ENCODE measurements around the gene ZNF618.

Gene ZNF618

GRCh38 chr9:114029311-114030170 lies 153.4 kb downstream of the ZNF618 start:
- CTCF ChIA-PET: no interaction called here
- no peaks in the 10 kb centered on the region for H3K27me3 ChIP-seq (replicated peaks in 2 of 5; ENCODE audit: control insufficient read depth in 4 of 5, insufficient read depth in 5 of 5, low read length in 4 of 5)
- peaks cover 0 to 1% (median 0%) of the 10 kb centered on the region in 5 experiments for H3K9me3 ChIP-seq (ENCODE audit: control extremely low read depth in 1 of 5, control insufficient read depth in 4 of 5, insufficient read depth in 2 of 5, low read depth in 1 of 5, low read length in 4 of 5)
- H3K36me3 ChIP-seq (ENCODE audit: control insufficient read depth in 4 of 4, insufficient read depth in 4 of 4, low read length in 3 of 4): peaks cover 8 to 59% (median 28%) of the 10 kb centered on the region in 4 experiments
- H3K27ac ChIP-seq (ENCODE audit: insufficient read depth in 1 of 2, low read depth in 1 of 2, low read length in 2 of 2, poor library complexity in 1 of 2, severe bottlenecking in 2 of 2): no peak overlapping the region
- H3K4me3 ChIP-seq (ENCODE audit: control insufficient read depth in 1 of 7, extremely low read depth in 1 of 7, insufficient read depth in 4 of 7, low read depth in 2 of 7, low read length in 6 of 7): no peak overlapping the region
- DNase-seq: no peak
- POLR2A ChIA-PET: no interaction called here
- peaks cover 0 to 6% (median under 1%) of the 10 kb centered on the region in 4 experiments for H3K4me1 ChIP-seq (ENCODE audit: control extremely low read depth in 1 of 4, control insufficient read depth in 4 of 4, insufficient read depth in 4 of 4, low read length in 3 of 4)
- WGBS (ENCODE audit: insufficient coverage): 86% methylated on average over 8 of the region's 12 CpGs

- WGBS (ENCODE audit: insufficient coverage): 92% methylated on average over 8 of the region's 9 CpGs
- Histone ChIP-seq H3K27me3 (replicated peaks in 2 of 5; ENCODE audit: control insufficient read depth in 4 of 5, insufficient read depth in 5 of 5, low read length in 4 of 5) (no peaks in the 10 kb centered on the region), H3K36me3 (ENCODE audit: control insufficient read depth in 4 of 4, insufficient read depth in 4 of 4, low read length in 3 of 4) (peaks cover 8 to 60% (median 25%) of the 10 kb centered on the region in 4 experiments), H3K4me1 (ENCODE audit: control extremely low read depth in 1 of 4, control insufficient read depth in 4 of 4, insufficient read depth in 4 of 4, low read length in 3 of 4) (peaks cover 0 to 6% (median under 1%) of the 10 kb centered on the region in 4 experiments), H3K4me3 (ENCODE audit: control insufficient read depth in 1 of 7, extremely low read depth in 1 of 7, insufficient read depth in 4 of 7, low read depth in 2 of 7, low read length in 6 of 7) (no peak overlapping the region), H3K27ac (ENCODE audit: insufficient read depth in 1 of 2, low read depth in 1 of 2, low read length in 2 of 2, poor library complexity in 1 of 2, severe bottlenecking in 2 of 2) (no peak overlapping the region), H3K9me3 (ENCODE audit: control extremely low read depth in 1 of 5, control insufficient read depth in 4 of 5, insufficient read depth in 2 of 5, low read depth in 1 of 5, low read length in 4 of 5) (no peaks in the 10 kb centered on the region)
- no peak for DNase-seq
- ChIA-PET POLR2A (no interaction called here), CTCF (no interaction called here)
These were observed 154.3 kb downstream of the ZNF618 start for GRCh38 chr9:114030364-114030763.

DNA sequence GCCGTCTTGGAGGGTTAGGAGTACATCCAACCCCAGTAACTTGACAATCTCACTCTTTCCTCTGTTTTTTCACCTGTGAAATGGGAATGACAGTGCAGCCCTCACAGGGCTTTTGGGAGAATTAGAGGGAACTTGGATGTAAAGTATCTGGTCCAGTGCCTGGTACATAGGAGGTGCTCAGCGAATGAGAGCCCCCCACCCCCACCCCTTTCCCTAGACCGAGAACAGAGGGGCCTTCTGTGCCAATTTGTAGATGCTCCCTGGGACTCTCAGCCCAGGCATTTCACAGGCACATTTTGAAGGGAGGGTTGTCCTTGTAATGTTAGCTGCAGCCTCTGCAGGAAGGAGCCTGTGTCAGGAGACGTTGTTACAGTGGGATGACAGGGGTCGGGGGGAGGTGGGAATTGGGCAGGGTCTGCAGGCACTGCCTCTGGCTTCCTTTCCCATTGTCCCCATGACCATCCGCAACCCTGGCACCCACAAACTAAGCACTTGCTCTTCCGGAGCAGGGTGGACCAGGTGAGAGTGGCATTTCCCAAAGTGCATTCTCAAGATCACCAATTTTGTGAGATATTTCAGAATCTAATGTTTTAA lies 155.0 kb downstream of the ZNF618 start:
- peaks cover 0 to 6% (median under 1%) of the 10 kb centered on the region in 4 experiments for H3K4me1 ChIP-seq (ENCODE audit: control extremely low read depth in 1 of 4, control insufficient read depth in 4 of 4, insufficient read depth in 4 of 4, low read length in 3 of 4)
- no peak overlapping the region for H3K4me3 ChIP-seq (ENCODE audit: control insufficient read depth in 1 of 7, extremely low read depth in 1 of 7, insufficient read depth in 4 of 7, low read depth in 2 of 7, low read length in 6 of 7)
- ChIA-PET CTCF (interaction anchor here (1.8 kb wide), 1 partner anchor 296 kb away, joined by 4 read pairs; no protein-coding TSS in a partner anchor), POLR2A (no interaction called here)
- H3K27me3 ChIP-seq (replicated peaks in 2 of 5; ENCODE audit: control insufficient read depth in 4 of 5, insufficient read depth in 5 of 5, low read length in 4 of 5): no peaks in the 10 kb centered on the region
- WGBS (ENCODE audit: insufficient coverage): 100% methylated on average over 4 of the region's 7 CpGs
- H3K27ac ChIP-seq (ENCODE audit: insufficient read depth in 1 of 2, low read depth in 1 of 2, low read length in 2 of 2, poor library complexity in 1 of 2, severe bottlenecking in 2 of 2): no peak overlapping the region
- DNase-seq: no peak
- H3K36me3 ChIP-seq (ENCODE audit: control insufficient read depth in 4 of 4, insufficient read depth in 4 of 4, low read length in 3 of 4): peaks cover 6 to 59% (median 23%) of the 10 kb centered on the region in 4 experiments
- no peaks in the 10 kb centered on the region for H3K9me3 ChIP-seq (ENCODE audit: control extremely low read depth in 1 of 5, control insufficient read depth in 4 of 5, insufficient read depth in 2 of 5, low read depth in 1 of 5, low read length in 4 of 5)

- WGBS (ENCODE audit: insufficient coverage): 97% methylated on average over 12 of the region's 19 CpGs
- Histone ChIP-seq H3K4me1 (ENCODE audit: control extremely low read depth in 1 of 4, control insufficient read depth in 4 of 4, insufficient read depth in 4 of 4, low read length in 3 of 4) (peaks cover 0 to 6% (median under 1%) of the 10 kb centered on the region in 4 experiments), H3K27ac (ENCODE audit: insufficient read depth in 1 of 2, low read depth in 1 of 2, low read length in 2 of 2, poor library complexity in 1 of 2, severe bottlenecking in 2 of 2) (no peak overlapping the region), H3K27me3 (replicated peaks in 2 of 5; ENCODE audit: control insufficient read depth in 4 of 5, insufficient read depth in 5 of 5, low read length in 4 of 5) (no peaks in the 10 kb centered on the region), H3K36me3 (ENCODE audit: control insufficient read depth in 4 of 4, insufficient read depth in 4 of 4, low read length in 3 of 4) (peaks cover 8 to 64% (median 30%) of the 10 kb centered on the region in 4 experiments), H3K4me3 (ENCODE audit: control insufficient read depth in 1 of 7, extremely low read depth in 1 of 7, insufficient read depth in 4 of 7, low read depth in 2 of 7, low read length in 6 of 7) (no peak overlapping the region), H3K9me3 (ENCODE audit: control extremely low read depth in 1 of 5, control insufficient read depth in 4 of 5, insufficient read depth in 2 of 5, low read depth in 1 of 5, low read length in 4 of 5) (peaks cover 0 to 2% (median 0%) of the 10 kb centered on the region in 5 experiments)
- no peak for DNase-seq
- CTCF ChIA-PET: interaction anchor here (0.6 to 2.1 kb wide), 8 partner anchors 18 to 350 kb away, joined by 3 to 8 read pairs (median 4); no protein-coding TSS in a partner anchor
- POLR2A ChIA-PET: no interaction called here
These were observed 156.1 kb downstream of the ZNF618 start for GRCh38 chr9:114031948-114032840.

DNA sequence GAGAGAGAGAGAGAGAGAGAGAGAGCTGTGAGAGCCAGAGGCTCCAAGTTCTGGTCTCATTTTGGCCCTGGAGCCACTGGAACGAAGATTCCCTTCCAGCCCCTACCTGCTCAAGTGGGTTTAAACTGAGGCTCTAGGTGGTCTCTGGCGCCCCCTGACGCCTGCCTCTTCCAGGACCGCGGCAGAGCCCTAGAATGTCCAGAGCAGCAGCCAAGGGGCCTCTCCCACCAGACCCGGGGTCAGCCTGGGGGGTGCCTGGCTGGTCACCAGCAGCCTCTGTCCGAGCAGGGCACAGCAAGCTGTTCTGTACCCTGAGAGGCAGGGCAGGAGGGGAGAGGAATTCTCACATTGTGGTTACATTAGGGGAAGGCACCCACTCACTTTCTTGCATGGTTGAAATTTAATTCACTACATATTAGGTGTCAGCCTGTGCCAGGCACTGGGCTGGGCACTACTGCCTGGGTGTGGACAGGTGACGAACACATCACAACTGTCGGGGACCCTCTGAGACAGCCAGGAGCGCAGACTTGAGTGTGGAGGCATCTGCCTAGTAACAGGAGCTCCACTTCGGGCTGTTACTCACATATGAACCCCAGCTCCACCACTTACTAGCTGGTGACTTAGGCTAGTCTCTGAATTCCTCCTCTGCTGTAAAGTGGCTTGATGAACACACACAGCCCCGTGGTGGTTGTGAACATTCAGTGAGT lies 157.4 kb downstream of the ZNF618 start:
- peaks cover 0 to 2% (median 0%) of the 10 kb centered on the region in 5 experiments for H3K9me3 ChIP-seq (ENCODE audit: control extremely low read depth in 1 of 5, control insufficient read depth in 4 of 5, insufficient read depth in 2 of 5, low read depth in 1 of 5, low read length in 4 of 5)
- CTCF ChIA-PET: interaction anchor here (0.8 to 2.1 kb wide), 13 partner anchors 14 to 352 kb away, joined by 3 to 8 read pairs (median 4); no protein-coding TSS in a partner anchor
- H3K27ac ChIP-seq (ENCODE audit: insufficient read depth in 1 of 2, low read depth in 1 of 2, low read length in 2 of 2, poor library complexity in 1 of 2, severe bottlenecking in 2 of 2): no peak overlapping the region
- DNase-seq: peak; percentile 13 to 45 (median 34)
- WGBS (ENCODE audit: insufficient coverage): 84% methylated on average over 9 of the region's 12 CpGs
- POLR2A ChIA-PET: no interaction called here
- no peak overlapping the region for H3K4me3 ChIP-seq (ENCODE audit: control insufficient read depth in 1 of 7, extremely low read depth in 1 of 7, insufficient read depth in 4 of 7, low read depth in 2 of 7, low read length in 6 of 7)
- no peaks in the 10 kb centered on the region for H3K27me3 ChIP-seq (replicated peaks in 2 of 5; ENCODE audit: control insufficient read depth in 4 of 5, insufficient read depth in 5 of 5, low read length in 4 of 5)
- peaks cover 6 to 72% (median 32%) of the 10 kb centered on the region in 4 experiments for H3K36me3 ChIP-seq (ENCODE audit: control insufficient read depth in 4 of 4, insufficient read depth in 4 of 4, low read length in 3 of 4)
- H3K4me1 ChIP-seq (ENCODE audit: control extremely low read depth in 1 of 4, control insufficient read depth in 4 of 4, insufficient read depth in 4 of 4, low read length in 3 of 4): peaks cover 0 to 6% (median under 1%) of the 10 kb centered on the region in 4 experiments

GRCh38 chr9:114034196-114034595 lies 158.1 kb downstream of the ZNF618 start:
- peaks cover 5 to 74% (median 34%) of the 10 kb centered on the region in 4 experiments for H3K36me3 ChIP-seq (ENCODE audit: control insufficient read depth in 4 of 4, insufficient read depth in 4 of 4, low read length in 3 of 4)
- H3K4me1 ChIP-seq (ENCODE audit: control extremely low read depth in 1 of 4, control insufficient read depth in 4 of 4, insufficient read depth in 4 of 4, low read length in 3 of 4): peaks cover 0 to 5% (median under 1%) of the 10 kb centered on the region in 4 experiments
- ChIA-PET CTCF (interaction anchor here (1.0 to 2.1 kb wide), 7 partner anchors 15 to 352 kb away, joined by 3 to 8 read pairs (median 5); no protein-coding TSS in a partner anchor), POLR2A (no interaction called here)
- 98% methylated on average over 8 of the region's 10 CpGs for WGBS (ENCODE audit: insufficient coverage)
- no peak overlapping the region for H3K4me3 ChIP-seq (ENCODE audit: control insufficient read depth in 1 of 7, extremely low read depth in 1 of 7, insufficient read depth in 4 of 7, low read depth in 2 of 7, low read length in 6 of 7)
- no peaks in the 10 kb centered on the region for H3K27me3 ChIP-seq (replicated peaks in 2 of 5; ENCODE audit: control insufficient read depth in 4 of 5, insufficient read depth in 5 of 5, low read length in 4 of 5)
- H3K9me3 ChIP-seq (ENCODE audit: control extremely low read depth in 1 of 5, control insufficient read depth in 4 of 5, insufficient read depth in 2 of 5, low read depth in 1 of 5, low read length in 4 of 5): peaks cover 0 to 2% (median 0%) of the 10 kb centered on the region in 5 experiments
- DNase-seq: no peak
- no peak overlapping the region for H3K27ac ChIP-seq (ENCODE audit: insufficient read depth in 1 of 2, low read depth in 1 of 2, low read length in 2 of 2, poor library complexity in 1 of 2, severe bottlenecking in 2 of 2)
